Tibial nerve (tissue), 4 donors: ENCODE results near the gene PER1. TPM values are rescaled to one million over a fixed set of nuclear protein-coding genes. Genes with fewer than 3 reads are reported as not detected.

Experiments used
- DNase-seq, 2 donors: peaks; one replicate each; pipeline ENCODE4 v3.0.0-alpha.2; 2019; ENCODE audit warnings: low spot score in 2 of 2
- H3K27ac ChIP-seq, 4 donors: fragments of 200-600 bp; sonication (generic) in 3 of 4; one replicate each; pipeline ENCODE4 v1.5.1; 2017 to 2019; ENCODE audit warnings: mild to moderate bottlenecking in 1 of 4
- H3K27me3 ChIP-seq, 2 donors: fragments of 200-600 bp; sonication (generic) in 1 of 2; one replicate each; pipeline versions ENCODE4 v1.5.1 to v1.6.0; 2017 to 2019
- H3K36me3 ChIP-seq, 3 donors: fragments of 200-600 bp; sonication (generic); one replicate each; pipeline ENCODE4 v1.5.1; 2018 to 2019
- H3K4me1 ChIP-seq, 4 donors: fragments of 200-600 bp; sonication (generic) in 3 of 4; one replicate each; pipeline ENCODE4 v1.5.1; 2017 to 2019
- H3K4me3 ChIP-seq, 4 donors: fragments of 200-600 bp; sonication (generic) in 3 of 4; one replicate each; pipeline ENCODE4 v1.5.1; 2017 to 2019; ENCODE audit warnings: mild to moderate bottlenecking in 1 of 4, moderate library complexity in 1 of 4
- H3K9me3 ChIP-seq, 4 donors: fragments of 200-600 bp; sonication (generic) in 3 of 4; one replicate each; pipeline ENCODE4 v1.5.1; 2017 to 2019
- CTCF ChIP-seq, 5 experiments: fragments of 200-600 bp in 3 of 5; fragments of 450-650 bp in 2 of 5; sonication (generic) in 3 of 5; IDR thresholded peaks; one replicate each; pipeline ENCODE4 v1.5.1; 2016 to 2019; ENCODE audit warnings: antibody characterized with exemption in 5 of 5, mild to moderate bottlenecking in 3 of 5, moderate library complexity in 2 of 5
- EP300 ChIP-seq, 2 donors: sonication (generic); formaldehyde crosslinking; IDR thresholded peaks; one replicate each; pipeline ENCODE4 v1.6.1; 2017; ENCODE audit warnings: antibody characterized with exemption in 2 of 2, mild to moderate bottlenecking in 1 of 2
- POLR2A ChIP-seq, 2 donors: fragments of 450-650 bp; IDR thresholded peaks; one replicate each; pipeline ENCODE4 v1.6.1; 2017; ENCODE audit warnings: antibody characterized with exemption in 2 of 2, mild to moderate bottlenecking in 2 of 2, moderate library complexity in 2 of 2
- whole genome bisulfite sequencing, 2 donors: methylation state at CpG; one replicate each; pipeline ENCODE4 v1.1.5; 2018; 5-methylcytosine and 5-hydroxymethylcytosine counted together
- total RNA-seq, 4 donors: library from RNA; depleted of rRNA; stranded (reverse); fragments of >200 nt; gene quantifications; one replicate each; pipeline ENCODE4 v1.1.0, GENCODE V29; 2016

PER1 gene
- total RNA-seq, 4 donors from 2014 or later, result 157 to 328 (median 204) TPM

DNA sequence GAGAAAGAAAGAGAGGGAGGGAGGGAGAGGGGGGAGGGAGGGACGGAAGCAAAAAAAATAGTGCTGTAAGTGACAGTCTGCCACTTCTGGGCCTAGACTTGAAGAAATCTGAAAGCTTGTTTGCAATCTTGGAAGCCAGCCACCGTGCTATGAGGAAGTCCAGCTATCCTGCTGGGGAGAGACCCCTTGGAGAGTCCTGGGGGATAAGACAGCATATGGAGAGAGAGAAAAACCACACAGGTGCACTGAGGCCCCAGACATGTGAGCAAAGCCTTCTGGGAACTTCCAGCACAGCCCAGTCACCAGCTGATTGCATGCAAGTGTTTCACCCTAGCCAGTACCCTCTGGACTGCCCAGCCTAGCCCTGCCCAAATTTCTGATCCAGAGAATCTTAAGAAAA, 52.1 kb downstream of the PER1 start:
- no peak for DNase-seq
- peaks cover 0 to 26% of the 10 kb centered on the region in 2 donors for H3K27me3 ChIP-seq
- WGBS, 2 donors, result 18 to 21% methylated on average over 2 of the region's 2 CpGs
- H3K4me3 ChIP-seq, result no peak overlapping the region
- TF ChIP-seq POLR2A (IDR thresholded peaks at IDR 0.05) (no peak), CTCF (IDR thresholded peaks at IDR 0.05) (no peak), EP300 (IDR thresholded peaks at IDR 0.05) (no peak)
- no peak overlapping the region for H3K27ac ChIP-seq
- no peaks in the 10 kb centered on the region for H3K4me1 ChIP-seq
- no peaks in the 10 kb centered on the region for H3K36me3 ChIP-seq
- H3K9me3 ChIP-seq, result no peaks in the 10 kb centered on the region

GRCh38 chr17:8096541-8096940, 55.7 kb downstream of the PER1 start:
- Histone ChIP-seq H3K27me3 (peaks cover 0 to 53% of the 10 kb centered on the region in 2 donors), H3K9me3 (no peaks in the 10 kb centered on the region), H3K4me3 (no peak overlapping the region), H3K4me1 (no peaks in the 10 kb centered on the region), H3K27ac (no peak overlapping the region), H3K36me3 (no peaks in the 10 kb centered on the region)
- DNase-seq, result no peak
- TF ChIP-seq EP300 (IDR thresholded peaks at IDR 0.05) (no peak), POLR2A (IDR thresholded peaks at IDR 0.05) (no peak), CTCF (IDR thresholded peaks at IDR 0.05) (no peak)
- WGBS, 2 donors, result 85 to 88% methylated on average over 8 of the region's 8 CpGs

- no peak overlapping the region for H3K4me3 ChIP-seq
- H3K36me3 ChIP-seq, result no peaks in the 10 kb centered on the region
- peaks cover 0 to 65% of the 10 kb centered on the region in 2 donors for H3K27me3 ChIP-seq
- no peak for DNase-seq
- H3K27ac ChIP-seq, result no peak overlapping the region
- TF ChIP-seq CTCF (IDR thresholded peaks at IDR 0.05) (no peak), POLR2A (IDR thresholded peaks at IDR 0.05) (no peak), EP300 (IDR thresholded peaks at IDR 0.05) (no peak)
- H3K9me3 ChIP-seq, result no peaks in the 10 kb centered on the region
- 70 to 76% methylated on average over 6 of the region's 6 CpGs for WGBS, 2 donors
- H3K4me1 ChIP-seq, result no peaks in the 10 kb centered on the region
Observed at GRCh38 chr17:8095361-8095760, 56.8 kb downstream of the PER1 start.

GRCh38 chr17:8091033-8091687, 61.0 kb downstream of the PER1 start:
- Histone ChIP-seq H3K27me3 (peaks cover 0 to 88% of the 10 kb centered on the region in 2 donors), H3K4me1 (no peaks in the 10 kb centered on the region)
- 55 to 59% methylated on average over 9 of the region's 9 CpGs for WGBS, 2 donors

More at GRCh38 chr17:8091033-8091687, 61.0 kb downstream of the PER1 start:
- TF ChIP-seq EP300 (IDR thresholded peaks at IDR 0.05) (no peak), CTCF (IDR thresholded peaks at IDR 0.05) (no peak), POLR2A (IDR thresholded peaks at IDR 0.05) (no peak)
- no peaks in the 10 kb centered on the region for H3K9me3 ChIP-seq
- no peak overlapping the region for H3K27ac ChIP-seq
- no peak overlapping the region for H3K4me3 ChIP-seq
- H3K36me3 ChIP-seq, result no peaks in the 10 kb centered on the region
- no peak for DNase-seq

Other genes starting within 250 kb of the PER1 start
- gene RNF227, start 236.1 kb downstream of the PER1 start, total RNA-seq, result 10 to 100 TPM in 1 of 4 donors, 1 to 10 TPM in 3; 2.6 to 41.2 (median 3.8) TPM
- 1 to 10 TPM; 1.1 to 6.0 (median 1.4) TPM for gene KCNAB3, start 222.5 kb downstream of the PER1 start, total RNA-seq
- 10 to 100 TPM; 24.1 to 39.3 (median 36.8) TPM for gene TRAPPC1, start 220.5 kb downstream of the PER1 start, total RNA-seq
- 10 to 100 TPM; 22.4 to 38.0 (median 28.0) TPM for gene CNTROB, start 220.2 kb downstream of the PER1 start, total RNA-seq
- under 1 TPM in 1 of 4 donors, not detected in 3; 0.30 TPM for gene GUCY2D, start 149.8 kb downstream of the PER1 start, total RNA-seq
- 10 to 100 TPM in 2 of 4 donors, 1 to 10 TPM in 2; 3.8 to 22.8 (median 9.3) TPM for gene ALOX15B, start 113.3 kb downstream of the PER1 start, total RNA-seq
- not detected for gene ALOX12B, start 64.7 kb downstream of the PER1 start, total RNA-seq
- not detected for gene ALOXE3, start 33.9 kb downstream of the PER1 start, total RNA-seq
- 1 to 10 TPM in 1 of 4 donors, not detected in 3; 2.1 TPM for gene HES7, start 28.3 kb downstream of the PER1 start, total RNA-seq
- 10 to 100 TPM; 48.0 to 72.1 (median 59.0) TPM for gene VAMP2, start 10.5 kb upstream of the PER1 start, total RNA-seq
- gene TMEM107, start 24.0 kb upstream of the PER1 start, total RNA-seq, result 10 to 100 TPM; 28.2 to 47.1 (median 38.2) TPM
- 10 to 100 TPM; 13.8 to 22.4 (median 19.4) TPM for gene BORCS6, start 37.8 kb upstream of the PER1 start, total RNA-seq
- 10 to 100 TPM; 31.2 to 78.1 (median 39.6) TPM for gene AURKB, start 58.2 kb upstream of the PER1 start, total RNA-seq
- 10 to 100 TPM; 22.3 to 30.1 (median 25.3) TPM for gene CTC1, start 95.7 kb upstream of the PER1 start, total RNA-seq
- gene PFAS, start 96.9 kb upstream of the PER1 start, total RNA-seq, result 10 to 100 TPM; 19.2 to 39.9 (median 29.5) TPM
- 10 to 100 TPM; 23.0 to 35.4 (median 25.1) TPM for gene RANGRF, start 136.3 kb upstream of the PER1 start, total RNA-seq
- gene SLC25A35, start 143.0 kb upstream of the PER1 start, total RNA-seq, result 1 to 10 TPM; 2.5 to 7.0 (median 6.1) TPM
- gene ARHGEF15, start 157.8 kb upstream of the PER1 start, total RNA-seq, result 10 to 100 TPM in 2 of 4 donors, 1 to 10 TPM in 2; 6.7 to 77.7 (median 12.0) TPM
- not detected for gene ODF4, start 187.4 kb upstream of the PER1 start, total RNA-seq
- 1,000 to 10,000 TPM; 2,635 to 3,277 (median 2,694) TPM for gene RPL26, start 230.8 kb upstream of the PER1 start, total RNA-seq
- under 1 TPM in 1 of 4 donors, not detected in 3; 0.59 TPM for gene RNF222, start 245.4 kb upstream of the PER1 start, total RNA-seq